GM18873 (cell line): ENCODE data around the gene ZNF407.

Source experiments
- ATAC-seq: cut with Tn5 transposase; IDR thresholded peaks from one replicate; pipeline ENCODE4 v1.9.1; 2021; ENCODE audit warnings: mild to moderate bottlenecking, moderate library complexity, moderate number of reproducible peaks; ENCODE audit not compliant: unreplicated experiment, low FRiP score

ZNF407 gene

GRCh38 chr18:74577019-74577418, 20.7 kb upstream of the ZNF407 start:
- no peak for ATAC-seq

GRCh38 chr18:74579496-74580065, 18.1 kb upstream of the ZNF407 start:
- no peak for ATAC-seq

GRCh38 chr18:74582642-74583041, 15.0 kb upstream of the ZNF407 start:
- no peak for ATAC-seq

GRCh38 chr18:74587441-74587840, 10.2 kb upstream of the ZNF407 start:
- ATAC-seq = no peak

DNA sequence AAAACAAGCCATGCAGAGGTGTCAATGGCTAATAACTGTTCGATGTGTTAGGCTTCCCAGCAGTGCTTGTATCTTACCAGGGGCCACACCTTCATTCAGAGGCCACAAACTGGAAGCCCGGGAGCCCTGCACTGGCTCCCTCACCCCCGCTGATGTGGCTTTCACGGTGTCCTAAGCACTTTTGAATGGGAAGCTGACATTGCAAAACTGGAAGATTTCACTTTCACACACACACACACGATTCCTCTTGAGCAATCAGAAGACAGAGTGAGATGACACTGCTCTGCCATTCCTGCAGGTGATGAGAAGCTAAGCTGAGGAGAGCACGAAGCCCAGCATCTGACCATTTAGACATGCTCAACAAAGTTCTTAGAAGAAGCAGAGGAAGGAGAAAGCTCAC, 8.6 kb upstream of the ZNF407 start:
- ATAC-seq = no peak

GRCh38 chr18:74589811-74590210, 7.9 kb upstream of the ZNF407 start:
- ATAC-seq = no peak

GRCh38 chr18:74590671-74591070, 7.0 kb upstream of the ZNF407 start:
- ATAC-seq = no peak

DNA sequence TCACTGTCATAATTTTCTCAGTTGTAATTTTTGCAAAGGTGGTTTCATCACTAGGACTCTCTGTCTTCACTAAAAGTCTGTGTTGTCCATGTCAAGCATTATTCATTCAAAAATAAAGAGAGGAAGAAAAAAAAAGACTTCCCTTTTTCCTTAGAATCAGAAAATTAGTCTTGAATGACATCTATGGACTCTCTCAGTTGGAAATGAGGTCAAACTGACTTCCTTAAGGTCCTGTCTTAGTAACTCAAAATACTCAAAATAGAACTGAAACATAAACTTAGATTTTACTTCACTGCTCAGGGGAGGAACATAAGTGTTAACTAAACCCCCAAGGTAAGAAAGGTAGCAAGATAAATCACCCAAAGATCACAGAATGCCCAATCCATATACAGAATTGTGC, 2.2 kb upstream of the ZNF407 start:
- ATAC-seq = no peak

GRCh38 chr18:74597034-74597661, 522 bp upstream of the ZNF407 start:
- ATAC-seq = peak; percentile 36

DNA sequence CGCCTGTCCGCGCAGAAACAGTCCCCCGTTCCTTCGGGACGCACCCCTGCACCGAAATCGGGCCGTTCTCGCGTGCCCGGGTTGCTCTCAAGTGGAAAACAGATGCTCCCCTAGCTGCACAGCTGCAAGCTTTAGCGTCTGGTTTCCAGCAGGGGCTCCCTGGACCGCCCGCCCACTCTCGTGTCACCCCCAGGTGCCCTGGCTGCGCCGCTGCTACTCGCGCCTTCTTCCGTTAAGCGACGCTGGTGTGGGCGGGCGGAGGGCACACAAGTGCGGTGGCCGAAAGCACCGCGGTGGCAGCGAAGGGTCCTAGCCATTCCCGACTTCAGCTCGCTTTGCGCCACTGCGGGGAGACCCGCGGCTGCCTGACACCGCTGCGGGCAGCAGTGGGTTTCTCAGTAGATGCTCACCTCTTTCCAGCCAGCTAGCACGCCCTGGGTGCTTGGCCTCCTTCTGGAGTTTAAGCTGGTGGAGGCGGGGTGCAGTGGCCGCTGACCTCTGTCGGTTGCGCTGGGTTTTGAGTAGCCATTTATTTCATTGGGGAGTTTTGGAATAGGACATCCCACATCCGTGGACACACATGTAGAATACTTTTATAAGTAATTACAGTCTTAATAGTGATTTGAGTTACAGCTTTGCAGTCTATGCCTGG, 806 bp downstream of the ZNF407 start:
- peak; percentile 51 for ATAC-seq

DNA sequence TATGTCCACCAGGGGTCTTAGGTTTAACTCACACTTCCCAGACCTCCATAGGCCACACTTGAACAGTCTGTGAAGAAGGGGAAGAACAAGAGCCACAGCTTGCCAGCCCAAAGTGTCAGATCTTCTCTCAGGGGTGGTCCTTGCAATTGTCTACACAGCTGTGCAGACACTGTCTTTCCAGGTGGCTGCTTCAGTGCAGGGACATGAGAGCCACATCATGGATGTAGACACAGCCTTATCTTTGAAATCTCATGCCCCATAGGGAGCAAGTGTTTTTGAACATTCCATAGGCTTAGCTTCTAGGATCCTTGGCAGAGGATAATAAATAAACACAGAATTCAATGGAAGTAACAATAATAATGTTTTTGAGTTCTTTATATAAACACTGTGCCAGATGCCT, 6.7 kb downstream of the ZNF407 start:
- ATAC-seq = no peak

- no peak for ATAC-seq
Observed at GRCh38 chr18:74604774-74605173, 7.1 kb downstream of the ZNF407 start.

- no peak for ATAC-seq
Observed at GRCh38 chr18:74608681-74609080, 11.0 kb downstream of the ZNF407 start.

- no peak for ATAC-seq
Observed at GRCh38 chr18:74609535-74609934, 11.9 kb downstream of the ZNF407 start.

DNA sequence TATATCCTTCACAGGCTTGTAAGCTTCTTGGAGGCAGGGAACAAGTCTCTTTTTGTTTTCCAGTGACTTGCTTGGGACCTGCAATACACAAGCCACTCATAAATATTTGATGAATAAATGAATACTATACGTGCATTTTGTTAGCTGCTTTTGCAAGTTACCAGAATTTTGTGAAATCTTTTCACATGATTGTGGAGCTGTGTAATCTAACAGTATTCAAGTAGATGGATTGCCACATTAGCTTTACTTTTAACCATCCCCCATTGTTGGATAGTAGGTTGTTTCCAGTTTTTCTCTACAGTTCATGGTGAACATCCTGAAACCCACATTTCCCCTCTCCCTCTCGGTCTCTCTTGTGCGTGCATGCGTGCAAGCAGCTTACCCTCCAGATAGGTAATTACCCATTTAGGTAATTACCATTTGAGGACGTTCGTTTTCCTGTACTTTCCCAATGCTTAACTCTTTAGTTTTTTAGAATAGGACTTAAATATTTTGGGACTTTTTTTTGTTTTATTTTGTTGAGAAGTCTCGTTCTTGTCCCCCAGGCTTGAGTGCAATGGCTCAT, 12.5 kb downstream of the ZNF407 start:
- ATAC-seq = no peak

DNA sequence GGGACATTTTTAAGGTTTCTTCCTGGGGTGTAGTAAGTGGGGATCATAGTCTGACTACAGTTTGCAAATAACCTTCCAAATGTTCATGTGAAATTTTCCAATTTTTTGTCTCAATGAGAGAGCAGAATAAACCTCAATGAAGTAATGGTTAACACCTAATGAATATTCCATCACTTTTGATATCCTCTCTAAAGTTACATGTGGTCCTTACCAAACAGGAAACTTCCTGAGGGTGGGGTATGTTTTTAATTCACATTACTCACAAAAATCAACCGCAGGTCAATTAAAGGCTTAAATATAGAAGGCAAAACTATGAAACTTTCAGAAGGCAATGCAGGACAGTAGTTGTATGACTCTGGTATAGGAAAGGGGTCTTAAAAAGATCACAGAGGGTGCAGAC, 13.2 kb downstream of the ZNF407 start:
- no peak for ATAC-seq

DNA sequence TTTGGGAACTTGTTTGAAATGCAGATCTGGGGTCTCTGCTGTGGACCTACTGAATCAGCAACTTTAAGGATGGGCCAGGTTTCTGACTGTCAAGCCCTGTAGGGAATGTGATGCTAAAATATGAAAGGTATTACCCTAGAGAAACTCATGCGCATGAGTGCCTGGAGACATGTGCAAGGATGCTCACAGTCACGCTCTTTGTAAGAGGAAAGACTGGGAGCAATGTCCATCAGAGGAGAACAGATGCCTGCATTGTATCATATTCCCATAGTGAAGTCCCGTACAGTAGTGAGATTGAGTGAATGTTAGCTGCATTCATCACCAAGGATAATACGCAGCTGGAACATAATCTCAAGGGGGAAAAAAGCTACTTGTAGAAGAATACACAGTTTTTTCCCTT, 14.1 kb downstream of the ZNF407 start:
- no peak for ATAC-seq

GRCh38 chr18:74613381-74613780, 15.7 kb downstream of the ZNF407 start:
- no peak for ATAC-seq

DNA sequence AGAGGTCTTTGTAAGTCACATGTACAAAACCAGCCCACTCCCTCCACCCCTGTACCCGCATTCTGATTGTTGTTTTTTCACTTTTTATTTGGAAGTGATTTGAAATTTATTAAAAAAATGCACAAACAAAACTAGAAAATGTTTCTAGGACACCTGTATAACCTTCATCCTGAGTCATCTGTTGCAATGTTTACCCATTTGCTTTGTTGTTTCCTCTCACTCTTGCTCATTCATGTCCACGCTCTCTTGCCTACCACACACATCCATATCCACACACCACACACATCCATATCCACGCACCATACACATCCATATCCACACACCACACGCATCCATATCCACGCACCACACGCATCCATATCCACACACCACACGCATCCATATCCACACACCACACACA, 18.8 kb downstream of the ZNF407 start:
- no peak for ATAC-seq

- no peak for ATAC-seq
Observed at GRCh38 chr18:74617486-74617885, 19.8 kb downstream of the ZNF407 start.

DNA sequence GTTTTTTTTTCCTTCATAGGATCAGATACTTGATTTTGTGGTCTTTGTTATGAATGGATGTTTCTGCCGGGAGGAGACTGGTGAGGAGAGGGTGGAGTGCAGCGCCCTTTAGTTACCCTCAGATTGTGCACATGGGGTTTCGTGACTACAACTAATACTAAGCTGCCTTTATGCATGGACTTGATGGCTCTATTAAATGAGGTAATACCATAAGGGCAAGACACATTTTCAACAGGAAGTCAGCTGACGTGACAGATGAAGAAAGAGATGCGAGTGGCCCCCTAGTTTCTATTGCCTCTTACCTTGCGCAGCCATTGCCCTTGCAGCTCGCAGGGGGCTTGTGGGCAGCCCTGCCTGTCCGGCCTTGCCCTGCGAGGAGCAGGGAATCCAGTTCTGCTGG, 24.4 kb downstream of the ZNF407 start:
- ATAC-seq = no peak
